ENCODE results near the gene ATP10B.

The ATP10B gene

DNA sequence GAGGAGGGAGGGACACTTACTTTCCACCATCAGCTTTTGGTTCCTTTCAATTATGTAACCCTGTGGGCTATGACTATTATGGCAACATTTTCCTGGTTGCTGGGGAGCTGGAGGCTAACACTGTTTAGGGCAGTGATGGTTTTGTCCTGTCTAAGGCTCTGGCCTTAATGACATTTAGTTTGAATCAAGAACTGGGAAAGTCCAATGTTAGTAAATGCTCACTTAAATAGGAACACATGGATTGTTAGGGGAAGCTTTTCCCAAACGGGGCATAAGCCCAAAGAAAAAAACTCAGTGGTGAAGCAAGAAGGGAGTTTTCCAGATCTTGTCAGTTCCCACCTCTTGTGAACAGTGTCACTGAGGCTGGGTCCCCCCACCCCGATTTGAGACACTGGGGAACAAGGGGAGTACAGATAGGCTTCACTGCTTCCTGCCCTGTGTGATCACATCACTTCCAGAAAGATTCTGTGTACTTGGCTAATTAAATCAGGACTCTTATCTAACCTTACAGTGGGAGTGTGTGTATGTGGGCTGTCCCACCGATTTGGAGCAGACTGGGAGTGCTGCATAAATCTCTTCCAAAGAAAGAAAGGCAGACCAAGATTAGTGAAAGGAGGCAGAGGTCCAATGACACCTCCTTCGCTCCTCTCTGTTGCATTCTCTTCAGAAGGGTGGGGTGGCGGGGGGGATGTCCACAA, 223.9 kb downstream of the ATP10B start:
- FAIRE-seq, result no peak

DNA sequence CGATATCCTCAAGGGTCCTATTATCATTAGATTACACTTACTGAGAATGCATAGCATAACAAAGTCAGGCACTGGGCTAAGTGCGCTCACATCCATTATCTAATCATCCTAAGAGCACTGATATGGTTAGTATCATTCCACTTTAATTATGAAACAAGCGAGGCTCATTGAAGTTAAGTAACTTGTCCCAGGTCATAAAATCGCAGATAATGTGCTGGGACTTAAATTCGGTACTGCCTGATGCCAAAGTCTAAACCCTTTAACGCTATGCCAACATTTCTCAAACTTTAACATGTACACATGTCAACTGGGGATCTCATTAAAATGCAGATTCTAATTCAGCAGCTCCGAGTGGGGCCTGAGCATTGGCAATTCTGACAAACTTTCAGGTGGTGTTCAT, 225.7 kb downstream of the ATP10B start:
- no peak for FAIRE-seq

DNA sequence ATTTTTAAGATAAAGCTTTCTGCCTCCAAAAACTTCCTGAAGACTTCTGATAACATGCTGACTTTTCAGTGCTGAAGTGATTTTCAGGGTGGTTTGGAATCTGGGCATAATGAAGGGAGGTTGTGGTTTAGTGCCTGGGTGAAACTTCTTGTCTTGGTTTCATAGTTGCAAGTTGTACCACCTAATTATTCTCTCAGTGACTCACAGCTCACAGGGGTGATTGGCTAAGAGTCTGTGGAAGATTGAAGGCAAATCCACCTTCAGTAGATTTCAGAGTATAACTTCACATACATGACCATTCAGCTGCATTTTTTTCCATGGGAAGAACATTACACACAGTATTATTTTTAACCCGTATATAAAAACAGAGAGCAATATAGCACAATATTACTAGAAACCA, 230.5 kb downstream of the ATP10B start:
- FAIRE-seq, result no peak

DNA sequence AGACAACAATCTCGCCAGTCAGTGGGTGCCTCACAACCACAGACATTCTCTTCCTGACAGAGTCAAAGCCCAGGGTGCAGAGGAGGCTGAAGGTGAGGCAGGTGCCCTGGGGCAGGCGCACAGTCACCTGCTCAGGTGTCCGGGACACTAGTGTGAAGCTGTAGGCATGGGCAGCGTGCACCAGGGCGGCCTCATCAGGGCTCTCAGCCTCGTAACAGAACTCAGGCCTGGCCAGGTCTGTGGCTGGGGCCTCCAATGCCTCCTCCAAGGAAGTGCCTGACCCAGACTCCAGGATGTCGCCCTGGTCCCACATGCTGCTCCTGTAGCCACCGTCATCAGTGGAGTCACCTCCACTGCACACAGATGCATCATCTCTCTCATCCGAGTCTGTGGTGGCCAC, 231.6 kb downstream of the ATP10B start:
- FAIRE-seq, result no peak

DNA sequence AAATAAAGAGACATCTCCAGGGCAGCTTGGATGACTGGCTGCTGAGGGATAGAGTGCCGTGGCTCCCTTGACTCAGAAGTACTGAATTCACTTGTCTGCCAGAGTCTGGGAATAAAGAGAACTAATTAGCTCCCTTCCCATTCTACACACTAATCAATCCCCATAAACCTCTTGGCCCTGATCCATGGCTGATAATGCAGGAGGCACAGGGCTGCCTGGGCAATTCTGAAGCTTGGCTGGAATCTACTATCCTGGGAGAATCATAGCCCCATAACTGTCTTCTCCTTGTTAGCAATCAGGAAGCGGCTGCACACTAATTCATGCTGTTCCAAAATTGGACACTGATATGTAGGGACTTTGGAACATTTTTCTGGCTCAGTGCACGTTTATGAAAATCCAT, 232.6 kb downstream of the ATP10B start:
- FAIRE-seq, result no peak

DNA sequence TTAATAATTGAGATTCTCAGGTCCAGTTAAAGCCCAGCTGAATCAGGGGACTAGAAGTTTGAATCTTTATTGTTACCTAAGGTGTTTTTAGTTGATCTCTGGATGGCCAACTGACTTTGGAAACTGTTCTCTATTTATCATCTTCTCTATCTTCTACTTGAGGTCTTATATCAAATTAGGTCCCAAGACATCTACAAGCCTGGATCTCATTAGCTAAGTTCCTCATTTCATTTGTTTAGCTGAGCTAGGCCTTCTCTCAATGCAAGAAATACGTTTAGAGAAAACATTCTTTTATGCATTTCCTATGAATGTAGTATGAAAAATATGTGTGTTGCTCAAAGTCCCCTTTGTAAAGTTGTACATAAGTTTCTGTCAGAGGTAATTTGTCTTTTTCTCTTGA, 233.7 kb downstream of the ATP10B start:
- FAIRE-seq, result no peak

DNA sequence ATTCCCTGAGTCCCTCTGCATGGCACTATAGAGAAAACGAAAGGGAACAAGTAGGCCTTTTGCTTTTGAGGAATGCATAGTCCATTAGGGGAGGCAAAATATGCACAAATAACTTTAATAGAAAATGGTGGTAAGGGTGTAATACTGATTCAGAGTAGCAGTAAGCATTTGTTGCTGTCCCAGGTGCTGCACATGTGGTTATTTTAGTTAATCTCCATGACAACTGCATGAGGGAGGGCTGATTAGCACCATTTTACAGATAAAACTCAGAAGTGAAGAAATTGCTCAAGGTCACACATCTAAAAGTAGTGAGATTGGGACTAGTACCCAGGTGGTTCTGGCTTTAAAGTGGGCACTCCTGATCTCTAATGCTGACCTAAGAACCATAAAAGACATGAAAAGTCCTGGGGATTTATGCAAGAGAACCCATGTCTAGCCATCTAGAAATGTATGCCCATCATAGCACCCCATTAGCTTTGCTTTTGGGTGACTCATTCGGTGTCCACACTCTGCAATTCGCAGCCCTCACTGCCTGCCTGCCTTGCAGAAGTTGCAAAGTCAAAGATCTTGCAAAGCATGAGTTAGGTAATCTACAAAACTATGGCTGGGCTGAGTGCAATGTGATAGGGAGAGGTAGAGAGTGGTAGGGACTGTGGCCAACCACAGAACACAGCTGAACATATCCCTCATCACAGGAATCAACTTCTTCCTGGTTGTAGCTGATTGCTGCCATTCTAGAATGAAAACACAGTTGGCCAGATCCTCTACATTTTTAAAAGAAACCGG, 235.1 kb downstream of the ATP10B start:
- FAIRE-seq, result no peak

DNA sequence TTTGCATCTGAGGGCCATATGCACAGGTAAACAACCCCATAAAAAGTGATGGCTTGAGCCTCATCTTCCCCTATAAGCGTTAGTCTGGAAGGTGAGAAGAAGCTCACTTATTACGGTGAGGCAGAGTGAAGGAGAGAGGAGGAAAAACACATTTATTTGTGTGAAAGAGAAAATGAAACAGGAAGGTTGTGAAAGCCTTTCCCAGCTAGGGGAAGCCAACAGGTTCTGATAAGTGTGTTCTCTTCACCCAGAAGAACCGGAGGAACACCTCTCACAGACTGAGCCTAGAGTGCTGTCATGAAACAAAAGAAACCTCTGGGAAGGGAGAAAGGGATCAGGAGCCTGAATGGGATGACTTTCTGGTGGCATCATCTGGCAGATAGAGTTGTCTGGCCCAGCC, 237.9 kb downstream of the ATP10B start:
- no peak for FAIRE-seq

DNA sequence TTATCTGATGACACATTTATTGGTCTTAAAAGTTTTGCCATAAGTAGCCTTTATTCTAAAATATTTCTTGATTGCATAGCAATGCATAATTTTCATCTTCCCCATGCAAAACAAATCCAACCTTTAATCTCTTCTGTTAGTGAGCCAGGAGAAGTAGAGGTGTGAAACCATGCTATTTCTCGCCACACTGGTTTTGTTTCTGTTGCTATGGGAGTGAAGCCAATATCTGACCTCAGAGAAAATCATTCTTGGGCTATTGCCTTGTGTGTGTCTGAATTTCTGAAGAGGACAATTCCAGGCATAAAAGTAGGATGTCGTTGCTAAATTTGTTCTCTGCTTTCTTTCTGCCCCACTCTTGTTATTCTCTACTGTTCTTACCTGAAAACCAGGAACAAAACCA, 246.7 kb downstream of the ATP10B start:
- no peak for FAIRE-seq

DNA sequence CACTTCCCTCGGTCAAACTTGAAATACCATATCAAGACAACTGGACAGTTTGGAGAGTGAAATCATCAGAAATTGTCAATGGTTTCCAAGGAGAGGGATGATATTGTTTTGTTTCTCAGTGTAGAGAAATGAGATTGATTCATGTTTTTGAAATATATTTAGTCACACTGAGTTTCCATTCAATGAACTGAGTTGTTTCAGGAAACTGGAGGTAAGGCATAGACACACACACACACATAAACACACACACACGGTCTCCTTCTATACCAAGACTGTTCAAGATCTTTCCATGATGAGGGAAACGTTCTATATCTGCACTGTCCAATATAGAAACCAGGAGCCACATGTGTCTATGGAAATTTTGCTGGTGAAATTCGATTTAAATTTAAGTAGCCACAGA, 247.5 kb downstream of the ATP10B start:
- FAIRE-seq, result no peak

DNA sequence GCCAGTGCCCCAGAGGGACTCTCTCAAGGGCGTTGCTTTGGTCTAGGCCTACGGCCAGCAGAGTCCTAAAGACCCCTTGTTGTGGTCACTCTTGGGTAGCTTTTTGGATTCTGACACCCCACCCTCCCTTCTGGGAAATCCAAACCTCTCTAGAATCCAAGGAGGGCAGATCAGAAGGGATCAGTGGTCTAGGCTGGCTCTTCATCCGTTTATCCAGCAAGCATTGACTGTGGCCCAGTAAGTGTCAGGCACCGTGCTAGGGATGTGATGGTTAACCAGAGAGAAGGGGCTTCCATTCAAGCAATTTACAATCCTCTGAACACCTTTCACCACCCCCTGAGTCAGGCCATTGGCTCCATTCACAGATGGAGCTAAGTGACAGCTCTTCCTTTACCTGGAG, 249.3 kb downstream of the ATP10B start:
- no peak for FAIRE-seq

DNA sequence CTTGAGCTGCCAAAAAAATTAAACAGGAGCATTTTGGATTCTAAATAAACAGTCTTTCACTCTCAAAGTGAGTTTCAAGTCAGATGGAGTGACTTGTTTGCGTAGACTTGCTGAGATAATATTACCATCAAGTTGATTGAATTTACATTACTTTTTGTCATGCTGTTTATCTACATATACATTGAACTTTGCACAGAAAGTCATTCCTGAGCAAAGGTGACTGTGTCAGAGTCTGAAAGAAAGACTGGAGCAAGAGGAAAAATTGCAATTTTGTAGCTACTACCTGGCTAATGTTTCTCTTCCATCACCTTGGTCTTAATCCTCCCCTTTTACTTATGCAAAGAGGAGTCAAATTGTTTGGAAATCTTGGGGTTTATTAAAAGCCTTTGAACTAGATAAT, 251.0 kb downstream of the ATP10B start:
- FAIRE-seq, result no peak

DNA sequence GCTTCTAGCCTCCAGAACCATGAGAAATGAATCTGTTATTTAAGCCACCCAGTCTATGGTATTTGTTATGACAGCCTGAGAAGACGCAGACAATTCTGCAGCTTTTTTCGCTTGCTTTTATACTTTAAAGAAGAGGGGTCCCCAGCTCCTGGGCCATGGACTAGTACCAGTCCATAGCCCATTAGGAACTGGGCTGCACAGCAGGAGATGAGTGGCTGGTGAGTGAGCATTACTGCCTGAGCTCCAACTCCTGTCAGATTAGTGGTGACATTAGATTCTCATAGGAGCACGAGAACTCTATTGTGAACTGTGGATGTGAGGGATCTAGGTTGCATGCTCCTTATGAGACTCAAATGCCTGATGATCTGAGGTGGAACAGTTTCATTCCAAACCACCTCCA, 278.7 kb downstream of the ATP10B start:
- FAIRE-seq, result no peak

DNA sequence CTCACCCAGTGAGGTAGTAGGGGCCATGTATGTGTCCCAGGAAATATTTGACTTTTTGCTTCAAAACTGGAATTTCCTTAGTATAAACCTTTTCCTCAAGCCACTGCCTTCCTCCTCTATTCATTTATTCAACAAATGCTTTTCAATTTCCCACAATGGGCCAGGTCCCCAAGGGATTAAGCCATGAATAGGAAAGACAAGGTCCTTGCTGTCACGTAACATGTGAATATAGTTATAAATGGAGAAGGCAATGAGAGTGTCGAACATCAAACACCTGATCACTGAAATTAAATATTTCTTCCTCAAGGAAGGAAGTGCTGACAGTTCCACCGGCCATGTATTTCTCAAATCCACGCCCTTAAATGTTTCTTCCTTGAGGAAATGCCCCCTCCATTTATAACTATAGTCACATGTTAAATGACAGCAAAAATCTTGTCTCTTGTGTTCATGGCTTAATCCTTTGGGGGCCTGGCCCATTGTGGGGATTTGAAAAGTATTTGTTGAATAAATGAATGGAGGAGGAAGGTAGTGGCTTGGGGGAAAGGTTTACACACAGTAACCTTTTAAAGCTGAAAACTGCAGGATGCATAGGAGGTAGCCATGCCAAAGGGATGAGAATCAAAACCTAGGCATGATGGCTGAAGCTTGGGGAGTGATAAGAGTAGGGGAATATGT, 284.8 kb downstream of the ATP10B start:
- no peak for FAIRE-seq

DNA sequence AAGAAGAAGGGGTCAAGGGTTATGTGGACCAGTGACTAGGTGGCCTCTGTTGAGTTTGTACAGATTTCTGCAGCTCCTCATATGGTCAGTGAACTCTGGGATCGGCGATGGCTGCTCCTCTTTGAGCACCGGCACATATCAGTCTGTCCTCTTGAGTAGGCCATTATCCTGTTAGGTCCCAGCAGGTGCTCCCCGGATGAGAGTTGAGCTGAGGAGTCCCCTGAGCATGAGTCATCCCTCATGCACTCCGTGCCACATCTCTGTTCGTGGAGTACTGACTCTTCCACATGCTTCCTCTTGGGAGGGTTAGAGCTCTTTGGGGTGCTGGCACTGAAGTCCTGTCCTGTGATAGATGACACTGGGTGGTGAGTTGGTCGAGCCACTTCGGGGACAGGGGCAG, 286.6 kb downstream of the ATP10B start:
- FAIRE-seq, result no peak

DNA sequence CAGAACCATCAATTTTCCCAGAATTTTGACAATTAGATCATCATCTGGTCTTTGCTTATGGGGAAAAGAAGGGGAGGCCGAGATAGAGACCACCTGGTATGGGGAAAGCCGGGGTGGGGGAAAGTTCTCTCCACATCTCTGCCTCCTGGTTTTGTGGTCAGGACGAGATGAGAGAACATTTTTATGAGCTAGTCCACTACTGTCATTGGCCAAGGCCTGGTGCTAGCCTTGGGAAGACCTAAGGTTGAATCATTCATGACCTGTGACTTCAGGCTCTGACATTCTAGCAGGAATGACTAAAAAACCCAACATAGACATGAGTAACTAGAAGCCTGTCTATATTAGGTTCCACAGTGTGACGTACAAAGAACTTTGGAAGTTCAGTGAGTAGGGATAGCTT, 295.2 kb downstream of the ATP10B start:
- FAIRE-seq, result no peak

DNA sequence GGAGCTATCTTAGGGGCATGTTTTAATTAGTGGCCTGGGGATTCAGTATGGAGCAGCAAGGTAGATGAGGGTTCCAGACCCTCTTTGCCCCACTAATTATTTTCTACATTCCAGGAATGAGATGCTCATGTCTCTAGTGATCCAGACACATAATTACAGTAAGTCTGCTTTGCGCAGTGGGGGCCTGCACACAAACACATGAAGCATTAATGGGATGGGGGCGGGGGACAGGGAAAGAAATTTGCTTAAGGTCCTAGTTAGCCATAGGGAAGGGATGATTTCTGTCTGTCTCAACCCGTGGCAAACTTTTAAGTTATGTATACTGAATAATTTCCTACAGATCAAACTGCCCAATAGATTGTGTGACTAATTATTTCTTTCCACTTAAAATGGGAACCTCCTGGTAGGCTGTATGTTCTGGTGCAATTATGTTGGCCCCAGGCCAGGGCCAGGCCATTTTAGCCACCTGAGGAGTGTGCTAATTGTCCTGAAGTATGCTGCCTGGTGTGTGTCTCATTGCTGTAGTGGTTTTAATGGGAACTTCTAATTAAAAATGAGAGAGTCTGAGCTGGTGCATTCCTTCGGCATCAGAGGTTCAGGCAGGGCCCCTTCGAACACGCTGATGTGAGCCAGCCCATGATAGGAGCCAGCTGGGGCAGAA, 295.9 kb downstream of the ATP10B start:
- FAIRE-seq, result no peak

DNA sequence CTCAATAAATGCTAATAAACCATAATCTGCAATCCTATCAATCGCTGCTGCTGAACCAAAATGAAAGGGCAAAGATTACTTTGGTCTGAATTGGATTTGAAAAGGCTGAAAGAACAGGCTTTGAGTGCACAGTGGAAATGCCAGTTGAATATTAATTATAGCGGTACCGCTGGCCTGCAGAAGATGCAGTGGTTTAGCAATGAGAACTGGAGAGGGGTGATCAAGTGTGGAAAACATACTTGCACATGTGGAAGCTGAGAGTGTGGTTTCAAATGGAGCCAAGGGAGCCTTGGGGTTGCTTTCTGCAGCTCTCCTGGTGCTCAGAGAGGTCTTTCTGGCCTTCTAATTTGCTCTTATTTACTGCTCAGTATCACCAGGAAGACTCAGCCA, 296.4 kb downstream of the ATP10B start:
- no peak for FAIRE-seq

DNA sequence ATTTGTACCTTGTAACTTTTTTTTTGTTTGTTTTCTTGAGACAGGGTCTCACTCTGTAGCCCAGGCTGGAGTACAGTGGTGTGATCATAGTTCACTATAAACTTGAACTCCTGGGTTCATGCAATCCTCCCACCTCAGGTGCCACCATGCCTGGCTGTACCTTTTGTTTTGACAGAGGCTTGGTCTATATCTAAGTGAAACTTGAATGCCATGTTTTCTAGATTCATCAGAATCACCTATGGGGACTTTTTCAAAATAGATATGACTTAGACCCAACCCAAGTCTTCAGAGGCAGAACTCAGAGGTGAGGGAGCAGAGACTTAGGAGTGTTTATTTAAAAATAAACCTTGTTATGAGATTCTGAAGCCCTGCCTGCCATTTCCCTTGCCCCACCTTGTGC, 301.9 kb downstream of the ATP10B start:
- FAIRE-seq, result no peak

DNA sequence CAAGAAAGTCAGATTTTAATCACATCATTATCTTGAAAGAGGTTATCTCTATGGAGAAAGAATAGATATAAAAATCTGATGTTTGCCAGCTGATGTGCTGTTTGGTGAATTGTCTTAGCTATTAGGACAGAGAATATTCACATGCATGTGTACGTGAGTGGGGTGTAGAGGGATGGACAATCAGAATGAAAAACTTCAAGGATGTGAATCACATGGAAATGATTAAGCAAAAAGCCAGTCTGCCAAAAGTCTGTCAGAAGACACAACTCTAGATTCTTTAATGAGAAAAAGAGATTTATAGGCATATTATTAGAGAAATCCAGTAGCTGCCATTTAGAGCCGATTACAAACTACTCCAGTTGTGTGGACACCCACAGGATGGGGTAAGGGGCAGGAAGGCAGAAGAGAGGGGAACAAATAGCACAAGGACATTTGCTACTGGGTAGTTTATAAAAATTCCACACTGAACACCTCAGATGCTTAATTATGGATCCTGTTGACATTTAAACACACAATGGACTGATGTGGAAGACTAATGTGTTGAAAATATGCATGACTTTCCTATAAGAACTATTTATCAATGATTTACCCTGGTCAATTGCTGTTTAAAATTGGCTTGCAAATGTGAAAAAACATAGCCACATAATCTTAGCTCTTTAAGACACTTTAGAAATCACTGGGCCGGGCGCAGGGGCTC, 302.9 kb downstream of the ATP10B start:
- FAIRE-seq, result no peak

DNA sequence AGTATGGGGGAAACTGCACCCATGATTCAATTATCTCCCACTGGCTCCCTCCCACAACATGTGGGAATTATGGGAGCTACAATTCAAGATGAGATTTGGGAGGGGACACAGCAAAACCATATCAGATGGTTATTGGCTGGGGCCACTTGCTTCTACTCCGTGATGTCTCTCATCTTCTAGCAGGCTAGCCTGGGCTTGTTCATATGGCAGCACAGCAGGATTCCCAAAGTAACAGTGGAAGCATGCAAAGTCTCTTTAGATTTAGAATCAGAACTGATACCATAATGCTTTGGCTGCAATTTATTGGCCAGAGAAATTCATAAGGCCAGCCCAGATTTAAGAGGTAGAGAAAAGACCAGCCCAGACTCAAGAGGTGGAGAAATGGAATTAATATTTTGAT, 304.1 kb downstream of the ATP10B start:
- no peak for FAIRE-seq

DNA sequence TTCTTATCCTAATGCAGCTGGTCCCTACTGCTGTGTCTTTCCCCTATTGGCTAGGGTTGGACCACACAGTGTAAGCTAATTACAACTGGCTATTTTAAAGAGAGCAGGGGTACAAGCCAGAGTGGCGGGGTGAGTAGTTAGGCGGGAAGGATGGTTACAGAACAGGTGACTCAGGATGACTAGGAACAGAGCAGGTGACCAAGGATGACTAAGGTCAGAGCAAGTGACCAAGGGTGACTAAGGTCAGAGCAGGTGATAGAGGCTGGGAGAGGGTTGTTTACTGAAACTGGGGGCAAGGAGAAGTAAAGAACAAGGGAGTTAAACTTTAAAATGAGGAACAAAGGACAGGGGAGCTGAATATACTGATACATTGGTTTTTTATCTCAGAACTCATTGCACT, 304.9 kb downstream of the ATP10B start:
- no peak for FAIRE-seq

DNA sequence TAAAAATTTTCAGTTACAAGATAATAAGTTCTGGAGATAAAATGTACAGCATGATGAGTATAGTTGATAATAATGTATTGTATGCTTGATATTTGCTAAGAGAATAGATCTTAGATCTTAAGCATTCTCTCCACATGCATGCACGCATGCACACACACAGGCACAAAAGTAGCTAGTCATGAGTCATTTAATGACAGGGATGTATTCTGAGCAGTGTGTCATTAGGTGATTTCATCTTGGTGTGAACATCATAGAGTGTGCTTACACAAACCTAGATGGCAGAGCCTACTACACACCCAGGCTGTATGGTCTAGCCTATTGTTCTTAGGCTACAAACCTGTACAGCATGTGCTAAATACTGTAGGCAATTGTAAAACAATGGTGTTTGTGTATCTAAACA, 306.2 kb downstream of the ATP10B start:
- FAIRE-seq, result no peak

Data from TTC549 (cell line).